Measurements from ENCODE around the gene DUS1L.

Gene DUS1L

GRCh38 chr17:82008941-82009405, 56.6 kb downstream of the DUS1L start:
- DNase-seq (no peak), ATAC-seq (ENCODE audit: insufficient read depth, low read depth) (no peak)
- no peak overlapping the region for H3K4me3 ChIP-seq (ENCODE audit: low read depth in 1 of 2, low read length in 2 of 2)
- no peak overlapping the region for H3K4me2 ChIP-seq (ENCODE audit: insufficient read depth, low read length)
- H3K36me3 ChIP-seq (ENCODE audit: insufficient read depth, low read length): no peaks in the 10 kb centered on the region
- H3K9me3 ChIP-seq (ENCODE audit: insufficient read depth, low read length, severe bottlenecking): no peaks in the 10 kb centered on the region
- H3K27ac ChIP-seq (ENCODE audit: low read length): no peak overlapping the region
- no peaks in the 10 kb centered on the region for H3K4me1 ChIP-seq (ENCODE audit: insufficient read depth, low read length)
- no peaks in the 10 kb centered on the region for H3K27me3 ChIP-seq (ENCODE audit: insufficient read depth, low read length, poor library complexity)
- no peaks in the 10 kb centered on the region for H3K79me2 ChIP-seq (ENCODE audit: insufficient read depth, low read length)
- H3K9ac ChIP-seq (ENCODE audit: low read depth, low read length): no peak overlapping the region
- 0 out of 2 replicates have a peak, but pooled peaks cover 4% of the 10 kb centered on the region for H4K20me1 ChIP-seq (ENCODE audit: insufficient read depth, low read length)
- no peak for TF ChIP-seq EZH2 (IDR thresholded peaks at IDR 0.05; ENCODE audit: borderline replicate concordance, low read depth, low read length, severe bottlenecking)
- TF ChIP-seq, protein P1, sequence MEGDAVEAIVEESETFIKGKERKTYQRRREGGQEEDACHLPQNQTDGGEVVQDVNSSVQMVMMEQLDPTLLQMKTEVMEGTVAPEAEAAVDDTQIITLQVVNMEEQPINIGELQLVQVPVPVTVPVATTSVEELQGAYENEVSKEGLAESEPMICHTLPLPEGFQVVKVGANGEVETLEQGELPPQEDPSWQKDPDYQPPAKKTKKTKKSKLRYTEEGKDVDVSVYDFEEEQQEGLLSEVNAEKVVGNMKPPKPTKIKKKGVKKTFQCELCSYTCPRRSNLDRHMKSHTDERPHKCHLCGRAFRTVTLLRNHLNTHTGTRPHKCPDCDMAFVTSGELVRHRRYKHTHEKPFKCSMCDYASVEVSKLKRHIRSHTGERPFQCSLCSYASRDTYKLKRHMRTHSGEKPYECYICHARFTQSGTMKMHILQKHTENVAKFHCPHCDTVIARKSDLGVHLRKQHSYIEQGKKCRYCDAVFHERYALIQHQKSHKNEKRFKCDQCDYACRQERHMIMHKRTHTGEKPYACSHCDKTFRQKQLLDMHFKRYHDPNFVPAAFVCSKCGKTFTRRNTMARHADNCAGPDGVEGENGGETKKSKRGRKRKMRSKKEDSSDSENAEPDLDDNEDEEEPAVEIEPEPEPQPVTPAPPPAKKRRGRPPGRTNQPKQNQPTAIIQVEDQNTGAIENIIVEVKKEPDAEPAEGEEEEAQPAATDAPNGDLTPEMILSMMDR (IDR thresholded peaks at IDR 0.05; ENCODE audit: borderline replicate concordance, extremely low read depth, low read length, poor library complexity, severe bottlenecking): no peak
- H2AFZ ChIP-seq (ENCODE audit: low read depth, low read length): no peak overlapping the region

DNA sequence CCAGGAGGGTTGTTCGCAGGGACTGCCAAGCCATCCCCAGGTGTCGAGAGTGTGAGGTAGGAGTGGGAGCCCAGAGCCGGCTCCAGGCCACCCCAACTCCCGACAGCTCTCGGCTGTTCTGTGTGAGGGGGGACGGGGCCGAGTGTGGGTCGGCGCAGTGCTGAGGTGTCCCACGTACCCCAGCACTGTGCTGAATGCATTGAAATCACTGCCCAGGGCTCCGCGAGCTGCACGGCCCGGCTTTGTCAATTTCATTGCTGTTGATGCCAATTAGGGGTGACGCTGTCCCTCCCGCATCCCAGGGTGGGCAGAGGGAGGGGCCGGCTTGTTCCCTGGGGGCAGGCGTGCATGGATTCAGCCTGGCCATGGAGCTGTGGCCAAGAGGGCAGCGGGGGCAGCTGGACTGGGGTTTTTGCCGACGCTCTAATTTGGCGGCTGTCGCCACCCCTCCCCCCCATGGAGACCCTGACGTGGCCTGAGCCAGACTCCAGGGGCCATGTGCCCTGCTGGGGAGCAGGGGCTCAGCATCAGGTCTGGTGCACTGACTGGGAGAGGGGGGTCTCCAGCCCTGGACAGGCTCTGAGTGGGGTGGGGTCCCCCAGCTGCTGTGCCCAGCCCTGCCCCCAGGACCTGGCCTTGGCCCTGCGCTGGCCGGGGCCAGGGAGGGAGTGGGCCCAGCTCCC, 57.2 kb downstream of the DUS1L start:
- Histone ChIP-seq H2AFZ (ENCODE audit: low read depth, low read length) (no peak overlapping the region), H3K4me2 (ENCODE audit: insufficient read depth, low read length) (no peak overlapping the region), H3K9ac (ENCODE audit: low read depth, low read length) (no peak overlapping the region), H3K4me1 (ENCODE audit: insufficient read depth, low read length) (no peaks in the 10 kb centered on the region), H3K36me3 (ENCODE audit: insufficient read depth, low read length) (no peaks in the 10 kb centered on the region), H3K27ac (ENCODE audit: low read length) (no peak overlapping the region), H4K20me1 (ENCODE audit: insufficient read depth, low read length) (0 out of 2 replicates have a peak, but pooled peaks cover 4% of the 10 kb centered on the region), H3K9me3 (ENCODE audit: insufficient read depth, low read length, severe bottlenecking) (no peaks in the 10 kb centered on the region), H3K27me3 (ENCODE audit: insufficient read depth, low read length, poor library complexity) (no peaks in the 10 kb centered on the region), H3K79me2 (ENCODE audit: insufficient read depth, low read length) (no peaks in the 10 kb centered on the region), H3K4me3 (ENCODE audit: low read depth in 1 of 2, low read length in 2 of 2) (no peak overlapping the region)
- DNase-seq (no peak), ATAC-seq (ENCODE audit: insufficient read depth, low read depth) (no peak)
- TF ChIP-seq EZH2 (IDR thresholded peaks at IDR 0.05; ENCODE audit: borderline replicate concordance, low read depth, low read length, severe bottlenecking): no peak
- TF ChIP-seq, protein P1 (IDR thresholded peaks at IDR 0.05; ENCODE audit: borderline replicate concordance, extremely low read depth, low read length, poor library complexity, severe bottlenecking): no peak

All from DND-41 (cell line).